GM21423 (cell line): ENCODE data around the gene HNRNPH3.
"Not testable (repeated sequence)": the region's sequence is repeated elsewhere in the genome, so short reads cannot be mapped to it uniquely, and the experiment has no call there.

Experiments used
- ATAC-seq: cut with Tn5 transposase; IDR thresholded peaks from one replicate; pipeline ENCODE4 v1.9.1; 2021; ENCODE audit warnings: mild to moderate bottlenecking, moderate library complexity; ENCODE audit not compliant: unreplicated experiment

Gene HNRNPH3, protein sequence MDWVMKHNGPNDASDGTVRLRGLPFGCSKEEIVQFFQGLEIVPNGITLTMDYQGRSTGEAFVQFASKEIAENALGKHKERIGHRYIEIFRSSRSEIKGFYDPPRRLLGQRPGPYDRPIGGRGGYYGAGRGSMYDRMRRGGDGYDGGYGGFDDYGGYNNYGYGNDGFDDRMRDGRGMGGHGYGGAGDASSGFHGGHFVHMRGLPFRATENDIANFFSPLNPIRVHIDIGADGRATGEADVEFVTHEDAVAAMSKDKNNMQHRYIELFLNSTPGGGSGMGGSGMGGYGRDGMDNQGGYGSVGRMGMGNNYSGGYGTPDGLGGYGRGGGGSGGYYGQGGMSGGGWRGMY

GRCh38 chr10:68331455-68332258 is at the start of gene HNRNPH3:
TSS of gene HNRNPH3 (plus strand) at chr10:68332064. CDS start at chr10:68337222, 5,158 bp downstream.
- ATAC-seq: peak; percentile 73

DNA sequence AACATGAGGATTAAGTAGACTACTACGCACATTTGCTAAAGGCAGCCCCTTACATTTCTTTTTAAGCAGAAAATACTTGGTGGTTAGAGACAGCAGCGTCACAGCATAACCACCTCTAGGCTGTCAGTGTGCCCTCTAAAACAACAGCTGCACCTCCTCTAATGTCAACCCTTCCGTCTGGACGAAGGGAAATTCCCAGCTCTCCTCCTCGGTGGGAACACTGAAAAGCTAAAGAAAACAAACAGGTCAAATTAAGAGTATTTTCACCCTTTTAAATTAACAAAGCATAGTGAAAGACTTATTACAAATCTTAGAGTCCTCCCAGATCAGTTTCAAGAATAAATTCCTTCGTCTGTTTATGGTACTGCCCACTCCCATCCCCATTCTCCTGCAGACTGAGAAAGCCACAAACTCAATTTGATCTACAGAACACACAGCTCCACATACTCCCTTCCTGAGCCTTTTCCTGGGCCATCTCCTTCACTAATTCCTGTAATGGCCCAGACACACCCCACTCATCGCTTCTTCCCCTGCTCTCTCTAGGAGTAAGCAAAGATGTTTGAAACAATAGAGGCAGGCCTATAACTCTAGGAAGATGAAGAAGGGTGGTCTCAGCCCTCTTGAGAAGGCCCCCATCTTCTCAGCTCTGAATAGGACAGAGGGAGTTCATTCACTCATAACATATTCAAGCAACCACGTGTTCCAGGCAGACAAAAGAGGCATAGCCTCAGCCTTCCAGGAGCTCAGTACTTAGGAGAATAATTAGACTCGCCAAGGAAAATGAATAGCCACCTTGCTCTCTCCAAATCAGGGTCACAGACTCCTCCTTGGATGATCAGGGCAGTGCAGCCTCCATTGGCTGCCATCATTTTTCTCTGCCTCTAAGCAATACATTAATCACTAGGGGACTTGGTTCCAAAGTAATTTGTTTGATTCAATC is 47.5 kb upstream of the HNRNPH3 start:
- ATAC-seq: no peak

GRCh38 chr10:68288717-68289116 is 43.1 kb upstream of the HNRNPH3 start:
- ATAC-seq: no peak

DNA sequence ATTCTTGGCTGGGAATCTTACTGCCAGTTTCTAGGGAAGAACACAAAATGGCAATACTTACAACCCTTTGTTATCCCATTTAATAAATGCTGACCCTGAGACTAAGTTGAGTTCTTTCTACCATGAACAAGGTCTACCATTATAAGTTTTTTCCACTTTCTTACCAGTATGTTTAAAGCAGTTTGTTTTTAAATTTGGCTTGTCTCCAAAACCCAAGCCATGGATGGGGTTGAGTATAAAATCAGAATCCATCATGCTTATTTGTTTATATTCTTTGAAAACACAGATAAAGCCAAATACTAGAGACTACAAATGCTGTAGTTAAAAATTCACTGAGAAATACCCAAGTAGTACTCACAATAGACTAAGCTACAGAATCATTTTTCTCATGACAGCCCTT is 41.1 kb upstream of the HNRNPH3 start:
- no peak for ATAC-seq

DNA sequence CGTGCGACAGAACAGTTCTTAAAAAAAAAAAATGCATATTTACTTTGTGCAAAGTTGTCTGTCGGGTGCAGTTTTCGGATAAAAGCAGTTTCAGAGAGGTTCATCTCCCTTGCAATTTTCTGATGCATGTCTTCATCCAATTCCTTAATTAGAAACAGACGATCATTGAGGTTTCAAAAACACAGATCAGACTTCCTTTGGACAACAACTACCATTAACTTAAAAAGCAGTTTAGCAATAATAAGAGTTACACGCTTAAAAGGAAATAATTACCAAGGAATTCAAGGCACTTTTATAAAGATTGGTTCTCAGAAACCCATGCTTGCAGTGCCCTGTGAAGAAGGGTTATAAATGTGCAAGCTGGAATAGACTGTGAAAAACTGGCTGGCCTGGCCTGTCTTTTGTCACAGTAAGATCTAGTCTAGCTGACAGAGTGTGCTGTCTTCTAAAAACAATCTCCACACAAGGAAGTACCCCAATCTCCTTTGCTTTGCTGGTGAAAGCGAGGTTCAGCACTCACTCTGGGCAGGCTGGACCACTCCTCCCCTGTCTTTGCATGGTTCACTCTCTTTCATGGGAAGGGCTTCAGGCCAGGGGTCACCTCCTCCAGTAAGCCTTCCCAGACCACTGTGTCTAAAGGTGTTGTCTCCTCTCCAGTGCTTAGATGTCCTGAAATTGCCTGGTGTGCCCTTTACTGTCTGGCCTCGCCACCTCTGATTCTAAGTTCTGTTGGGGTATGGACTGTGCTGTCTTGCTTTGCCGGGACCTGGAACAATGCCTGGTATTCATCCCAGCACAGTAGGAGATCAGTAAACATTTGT is 34.8 kb upstream of the HNRNPH3 start:
- no peak for ATAC-seq

- no peak for ATAC-seq
Measured at GRCh38 chr10:68301301-68301700, 30.6 kb upstream of the HNRNPH3 start.

- ATAC-seq: no peak
Measured at GRCh38 chr10:68301790-68302502, 29.9 kb upstream of the HNRNPH3 start.

DNA sequence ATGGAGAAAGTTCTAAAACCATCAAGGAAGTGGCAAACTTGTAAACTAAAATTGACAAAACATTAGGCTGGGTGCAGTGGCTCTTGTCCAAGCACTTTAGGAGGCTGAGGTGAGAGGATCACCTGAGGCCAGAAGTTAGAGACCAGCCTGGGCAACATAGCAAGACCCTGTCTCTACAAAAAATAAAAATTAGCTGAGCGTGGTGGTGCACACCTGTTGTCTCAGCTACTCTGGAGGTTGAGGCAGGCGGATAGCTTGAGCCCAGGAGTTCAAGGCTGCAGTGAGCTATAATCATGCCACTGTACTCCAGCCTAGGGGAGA is 29.4 kb upstream of the HNRNPH3 start:
- no peak for ATAC-seq

GRCh38 chr10:68302871-68303270 is 29.0 kb upstream of the HNRNPH3 start:
- no peak for ATAC-seq

DNA sequence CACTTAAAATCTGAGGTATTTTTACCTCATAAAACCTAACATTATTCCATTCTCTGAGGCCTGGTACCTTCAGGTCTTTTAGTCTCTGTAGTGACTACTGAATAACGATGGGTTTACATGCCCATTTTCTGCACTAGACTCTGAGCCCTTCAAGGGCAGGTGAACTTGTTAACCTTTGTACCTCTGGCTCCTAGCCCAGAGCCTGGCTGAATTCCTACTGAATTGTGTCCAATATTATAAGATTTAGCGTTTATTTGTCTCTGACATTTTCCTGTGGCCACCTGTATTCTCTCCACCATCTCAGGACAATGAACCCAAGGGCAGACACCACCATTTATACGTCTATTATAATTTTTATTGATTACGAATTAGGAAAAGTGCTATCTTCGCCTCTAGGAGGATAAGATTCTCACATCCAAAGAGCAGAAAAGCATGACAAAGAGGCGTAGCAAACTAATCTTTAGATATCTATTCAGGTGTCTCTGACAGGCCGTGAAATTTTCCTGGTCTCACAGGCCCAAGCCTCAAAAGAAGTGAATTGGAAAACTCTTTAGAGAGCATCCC is 27.9 kb upstream of the HNRNPH3 start:
- no peak for ATAC-seq

DNA sequence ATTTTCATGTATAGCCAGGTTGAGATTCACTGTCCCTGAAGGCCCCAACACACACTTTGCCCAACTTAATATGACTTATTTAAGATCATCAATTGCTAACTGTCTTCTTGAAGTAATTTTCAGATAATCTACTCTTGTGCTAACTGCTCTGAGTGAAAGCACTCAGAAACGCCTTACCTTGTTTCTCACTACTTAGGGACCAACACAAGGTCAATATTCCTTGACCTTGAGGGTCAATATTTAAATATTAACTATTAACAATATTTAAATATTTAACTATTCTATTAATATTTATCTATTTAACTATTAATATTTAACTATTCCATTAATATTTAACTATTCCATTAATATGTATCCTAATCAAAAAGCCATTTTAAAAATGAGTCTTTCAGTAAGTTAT is 26.0 kb upstream of the HNRNPH3 start:
- ATAC-seq: no peak

- ATAC-seq: no peak
Measured at GRCh38 chr10:68310531-68310930, 21.3 kb upstream of the HNRNPH3 start.

- not testable (repeated sequence) for ATAC-seq
Measured at GRCh38 chr10:68314930-68315329, 16.9 kb upstream of the HNRNPH3 start.

GRCh38 chr10:68315582-68315981 is 16.3 kb upstream of the HNRNPH3 start:
- ATAC-seq: no peak

GRCh38 chr10:68318331-68319059 is 13.4 kb upstream of the HNRNPH3 start:
- no peak for ATAC-seq

GRCh38 chr10:68324396-68324795 is 7.5 kb upstream of the HNRNPH3 start:
- not testable (repeated sequence) for ATAC-seq

DNA sequence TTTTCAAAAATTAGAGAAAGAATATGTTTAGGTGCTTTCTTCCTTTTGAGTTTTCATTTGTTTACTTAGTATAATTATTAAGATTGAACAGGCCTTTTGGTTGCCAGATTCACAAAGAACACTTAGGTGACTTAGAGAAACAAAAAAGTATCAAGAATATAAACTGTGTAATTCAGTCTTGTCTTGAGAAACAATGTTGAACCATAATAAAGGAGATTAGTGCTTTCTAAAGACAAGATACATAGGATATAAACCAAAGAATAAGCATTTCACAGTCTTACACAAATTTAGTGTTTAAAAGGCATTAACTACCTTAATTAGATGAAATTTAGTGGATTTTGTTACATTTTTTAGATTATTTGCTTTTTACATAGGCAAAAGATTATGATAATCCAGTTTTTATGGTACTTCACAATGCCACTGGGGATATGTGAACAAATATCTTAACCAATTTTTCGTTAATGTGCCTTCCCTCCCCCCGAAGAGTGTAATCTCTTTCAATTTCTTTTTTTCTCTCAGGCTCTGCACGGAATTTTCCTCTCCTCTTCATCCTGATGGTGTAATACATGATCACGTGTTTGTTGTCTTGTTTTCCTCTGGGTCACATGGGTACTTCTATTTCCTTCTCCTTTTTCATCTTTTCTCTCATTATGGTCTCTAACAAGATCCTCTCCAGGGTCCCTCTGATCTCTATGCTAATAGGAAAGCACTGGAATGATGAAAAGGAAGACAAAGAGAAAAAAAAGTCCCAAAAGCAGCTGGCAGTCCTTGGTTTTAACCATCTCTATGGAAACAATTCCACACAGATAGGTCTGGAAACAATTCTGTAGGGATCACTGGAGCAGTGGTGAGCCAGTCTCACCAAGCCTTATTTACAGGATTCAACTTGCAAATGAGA is 3.7 kb upstream of the HNRNPH3 start:
- no peak for ATAC-seq

DNA sequence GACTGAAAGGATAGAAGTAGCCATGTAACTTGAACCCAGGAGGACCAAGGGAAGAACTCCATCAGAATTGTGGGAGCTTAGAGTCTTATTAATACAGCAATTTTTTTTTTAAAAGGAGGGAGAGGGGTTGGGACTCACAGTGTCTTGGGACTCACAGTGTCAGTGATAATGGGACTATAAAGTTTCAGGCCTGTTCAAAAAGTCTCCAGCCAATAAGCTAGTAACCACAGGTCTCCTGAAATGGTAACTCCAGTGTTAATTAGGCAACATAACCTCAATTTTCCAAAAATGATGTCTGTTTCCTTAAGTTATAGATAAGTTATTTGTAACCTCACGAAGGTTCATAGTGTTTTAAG is 2.4 kb upstream of the HNRNPH3 start:
- ATAC-seq: no peak
